ENCODE measurements around the gene CAPN7.

GRCh38 chr3:15295506-15295905 is 89.5 kb downstream of the CAPN7 start:
- TF ChIP-seq CTCF (IDR thresholded peaks at IDR 0.05) (no peak), POLR2A (IDR thresholded peaks at IDR 0.05) (no peak)

Data from lower leg skin (tissue), 3 donors.